Keratinocyte (primary cell): Measurements from ENCODE around the gene RASD2. TPM values are rescaled to one million over a fixed set of nuclear protein-coding genes. Genes with fewer than 3 reads are reported as not detected.

ENCODE experiments used
- DNase-seq: peaks from one replicate; pipeline ENCODE4 v3.0.0-alpha.2; 2011; ENCODE audit warnings: low read depth, missing footprints, low spot score
- FAIRE-seq: peaks from 2 replicates; lab custom pipeline; 2011; peaks lifted over from hg19 to GRCh38; lab: Jason Lieb, UNC
- H2AFZ ChIP-seq: 2 replicates; pipeline ENCODE4 v1.6.0; 2012; ENCODE audit warnings: low read length, control low read depth, inconsistent platforms; ENCODE audit not compliant: control insufficient read depth
- H3K27ac ChIP-seq: 2 replicates; pipeline ENCODE4 v1.5.1; 2011; ENCODE audit warnings: low read length; ENCODE audit not compliant: control insufficient read depth, insufficient read depth
- H3K27me3 ChIP-seq: 3 replicates; pipeline ENCODE4 v1.6.0; 2011; ENCODE audit warnings: low read length; ENCODE audit not compliant: control insufficient read depth, insufficient read depth; ENCODE audit errors: extremely low read depth
- H3K36me3 ChIP-seq, 2 experiments: 2 replicates in 1 of 2; 3 replicates in 1 of 2; pipeline ENCODE4 v1.5.1; 2011; ENCODE audit warnings: low read length in 2 of 2, mild to moderate bottlenecking in 1 of 2; ENCODE audit not compliant: control insufficient read depth in 2 of 2, insufficient read depth in 2 of 2; ENCODE audit errors: extremely low read depth in 1 of 2
- H3K4me1 ChIP-seq: 3 replicates; pipeline ENCODE4 v1.5.1; 2011; ENCODE audit warnings: low read length; ENCODE audit not compliant: control insufficient read depth, insufficient read depth; ENCODE audit errors: extremely low read depth
- H3K4me2 ChIP-seq: 3 replicates; pipeline ENCODE4 v1.6.0; 2011; ENCODE audit warnings: low read depth, low read length; ENCODE audit not compliant: control insufficient read depth, insufficient read depth; ENCODE audit errors: extremely low read depth
- H3K4me3 ChIP-seq, 3 experiments: fragments of 200-600 bp in 1 of 3; sonication (generic) in 1 of 3; 2 replicates in 2 of 3; 3 replicates in 1 of 3; pipeline ENCODE4 v1.5.1; 2011 to 2016; ENCODE audit warnings: low read length in 3 of 3, mild to moderate bottlenecking in 3 of 3, control low read depth in 2 of 3, inconsistent platforms in 1 of 3, low read depth in 1 of 3, mixed read lengths in 1 of 3, mixed run types in 1 of 3, moderate library complexity in 1 of 3; ENCODE audit not compliant: control insufficient read depth in 2 of 3, insufficient read depth in 2 of 3; ENCODE audit errors: extremely low read depth in 1 of 3
- H3K79me2 ChIP-seq: 2 replicates; pipeline ENCODE4 v1.6.0; 2012; ENCODE audit warnings: low read length; ENCODE audit not compliant: control insufficient read depth, insufficient read depth
- H3K9ac ChIP-seq: 3 replicates; pipeline ENCODE4 v1.6.0; 2011; ENCODE audit warnings: low read length; ENCODE audit not compliant: control insufficient read depth, insufficient read depth; ENCODE audit errors: extremely low read depth
- H3K9me1 ChIP-seq: 3 replicates; pipeline ENCODE4 v1.6.0; 2011; ENCODE audit warnings: low read length; ENCODE audit not compliant: control insufficient read depth, insufficient read depth; ENCODE audit errors: extremely low read depth
- H3K9me3 ChIP-seq: 2 replicates; pipeline ENCODE4 v1.5.1; 2012; ENCODE audit warnings: low read depth, low read length; ENCODE audit not compliant: control insufficient read depth
- H4K20me1 ChIP-seq: 3 replicates; pipeline ENCODE4 v1.6.0; 2011; ENCODE audit warnings: low read length; ENCODE audit not compliant: control insufficient read depth, insufficient read depth; ENCODE audit errors: extremely low read depth
- EZH2 ChIP-seq: IDR thresholded peaks from one replicate; pipeline ENCODE4 v1.6.1; 2012; ENCODE audit warnings: inconsistent platforms, mild to moderate bottlenecking, low read length, moderate library complexity
- dilution Hi-C: fragments of 300-500 bp; cut with MboI; formaldehyde crosslinking; loops from one replicate; pipeline ENCODE4 v1.7.0; 2020; ENCODE audit warnings: low sequenced_read_pairs; ENCODE audit not compliant: extremely low pct_ligation_motif_present
- polyA plus RNA-seq, 5 experiments: library from polyadenylated mRNA; depleted of rRNA in 3 of 5; stranded (reverse) in 3 of 5; stranded (forward) in 1 of 5; unstranded in 1 of 5; fragments of >200 nt; gene quantifications; 1 replicate in 1 of 5; 2 replicates in 3 of 5; 3 replicates in 1 of 5; pipeline versions ENCODE4 v1.2.1 to v1.2.3, GENCODE V29; 2011 to 2012; ENCODE audit warnings: missing spikeins in 2 of 5, low read depth in 1 of 5, low replicate concordance in 1 of 5
- TF ChIP-seq, protein P1 (sequence below), 3 experiments: IDR thresholded peaks in 1 of 3; conservative IDR thresholded peaks in 1 of 3; optimal IDR thresholded peaks in 1 of 3; 2 replicates in 2 of 3; 3 replicates in 1 of 3; pipeline versions ENCODE3 to v1.5.1; 2011; ENCODE audit warnings: low read length in 3 of 3, mild to moderate bottlenecking in 3 of 3, moderate library complexity in 2 of 3, control low read depth in 1 of 3, inconsistent platforms in 1 of 3; ENCODE audit not compliant: insufficient read depth in 2 of 3; ENCODE audit errors: extremely low read depth in 1 of 3

Gene RASD2
- polyA plus RNA-seq, 1 donor (not counting 4 experiments of a cell fraction or from before 2014, with no cell fraction given) = 0.03 TPM

DNA sequence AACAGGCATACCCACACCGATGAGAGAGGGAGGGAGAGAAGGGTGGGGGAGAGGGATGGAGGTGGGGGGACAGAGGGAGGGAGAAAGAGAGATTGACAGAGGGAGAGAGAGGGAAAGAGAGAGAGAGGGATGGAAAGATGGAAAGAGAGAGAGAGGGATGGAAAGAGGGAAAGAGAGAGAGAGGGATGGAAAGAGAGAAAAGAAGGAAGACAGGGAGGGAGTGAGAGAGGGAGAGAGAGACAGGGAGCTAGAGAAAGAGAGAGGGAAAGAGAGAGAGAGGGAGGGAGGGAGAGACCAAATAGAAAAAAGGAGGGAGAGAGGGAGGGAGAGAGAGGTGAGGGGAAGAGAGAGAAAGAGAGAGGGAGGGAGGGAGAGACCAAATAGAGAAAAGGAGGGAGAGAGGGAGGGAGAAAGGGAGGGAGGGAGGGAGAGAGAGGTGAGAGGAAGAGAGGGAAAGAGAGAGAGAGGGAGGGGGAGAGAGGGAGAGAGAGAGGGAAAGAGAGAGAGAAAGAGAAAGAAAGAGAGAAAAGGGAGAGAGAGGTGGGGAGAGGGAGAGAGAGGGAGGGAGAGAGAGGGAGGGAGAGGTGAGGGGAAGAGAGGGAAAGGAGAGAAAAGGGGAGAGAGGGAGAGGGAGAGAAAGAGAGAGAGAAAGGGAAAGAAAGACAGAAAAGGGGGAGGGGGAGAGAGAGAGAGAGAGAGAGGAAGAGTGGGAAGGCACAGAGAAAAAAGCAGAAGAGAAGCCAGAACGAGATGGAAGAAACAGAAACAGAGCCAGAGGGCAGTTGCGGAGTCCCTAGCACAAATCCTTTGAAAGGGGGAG, 52.6 kb downstream of the RASD2 start:
- Histone ChIP-seq H3K9me1 (no peaks in the 10 kb centered on the region), H3K79me2 (no peaks in the 10 kb centered on the region), H3K27ac (no peak overlapping the region), H3K9ac (no peak overlapping the region), H3K4me1 (peaks cover 12% of the 10 kb centered on the region), H3K4me2 (no peak overlapping the region), H3K9me3 (no peaks in the 10 kb centered on the region), H4K20me1 (no peaks in the 10 kb centered on the region), H2AFZ (no peak overlapping the region), H3K36me3 (no peaks in the 10 kb centered on the region), H3K27me3 (no peaks in the 10 kb centered on the region), H3K4me3 (no peak overlapping the region)
- DNase-seq (no peak), FAIRE-seq (no peak)
- TF ChIP-seq EZH2 = no peak
- TF ChIP-seq, protein P1, sequence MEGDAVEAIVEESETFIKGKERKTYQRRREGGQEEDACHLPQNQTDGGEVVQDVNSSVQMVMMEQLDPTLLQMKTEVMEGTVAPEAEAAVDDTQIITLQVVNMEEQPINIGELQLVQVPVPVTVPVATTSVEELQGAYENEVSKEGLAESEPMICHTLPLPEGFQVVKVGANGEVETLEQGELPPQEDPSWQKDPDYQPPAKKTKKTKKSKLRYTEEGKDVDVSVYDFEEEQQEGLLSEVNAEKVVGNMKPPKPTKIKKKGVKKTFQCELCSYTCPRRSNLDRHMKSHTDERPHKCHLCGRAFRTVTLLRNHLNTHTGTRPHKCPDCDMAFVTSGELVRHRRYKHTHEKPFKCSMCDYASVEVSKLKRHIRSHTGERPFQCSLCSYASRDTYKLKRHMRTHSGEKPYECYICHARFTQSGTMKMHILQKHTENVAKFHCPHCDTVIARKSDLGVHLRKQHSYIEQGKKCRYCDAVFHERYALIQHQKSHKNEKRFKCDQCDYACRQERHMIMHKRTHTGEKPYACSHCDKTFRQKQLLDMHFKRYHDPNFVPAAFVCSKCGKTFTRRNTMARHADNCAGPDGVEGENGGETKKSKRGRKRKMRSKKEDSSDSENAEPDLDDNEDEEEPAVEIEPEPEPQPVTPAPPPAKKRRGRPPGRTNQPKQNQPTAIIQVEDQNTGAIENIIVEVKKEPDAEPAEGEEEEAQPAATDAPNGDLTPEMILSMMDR (optimal IDR thresholded peaks at IDR 0.05 in 1 of 3, IDR thresholded peaks at IDR 0.05 in 1 of 3, conservative IDR thresholded peaks at IDR 0.05 in 1 of 3; ENCODE audit: extremely low read depth in 1 of 3, insufficient read depth in 2 of 3, low read length in 3 of 3) = no peak
- dilution Hi-C loops = no loop called here

DNA sequence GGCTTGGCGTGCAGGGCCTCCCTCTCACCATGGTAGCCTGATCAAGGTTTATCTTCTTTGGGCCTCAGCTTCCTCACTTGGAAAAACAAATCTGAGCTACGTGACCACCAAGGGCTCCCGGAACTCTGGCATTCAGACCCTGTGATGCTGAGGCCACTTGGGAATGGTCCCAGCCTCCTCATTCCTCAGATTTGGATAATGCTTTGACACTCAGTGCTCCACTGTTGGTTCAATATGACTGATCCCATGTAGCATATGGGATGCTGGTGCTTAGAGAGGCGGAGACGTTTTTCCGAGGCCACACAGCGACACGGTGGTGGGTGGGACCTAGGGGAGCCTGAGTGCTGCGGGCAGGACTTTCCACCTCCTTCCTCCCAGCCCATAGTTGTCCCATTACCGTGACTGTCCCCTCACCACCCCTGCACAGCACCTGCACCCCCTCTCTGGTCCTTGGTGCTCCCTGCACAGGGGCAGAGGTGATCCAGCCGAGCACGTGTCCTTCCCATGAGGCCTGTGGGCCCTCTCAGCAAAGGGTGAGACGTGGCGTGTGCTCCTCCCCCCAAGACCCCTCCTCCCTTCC, 53.4 kb downstream of the RASD2 start:
- no peaks in the 10 kb centered on the region for H3K36me3 ChIP-seq
- DNase-seq (no peak), FAIRE-seq (no peak)
- no peaks in the 10 kb centered on the region for H3K9me3 ChIP-seq
- no peaks in the 10 kb centered on the region for H3K79me2 ChIP-seq
- H4K20me1 ChIP-seq = no peaks in the 10 kb centered on the region
- H3K4me2 ChIP-seq = no peak overlapping the region
- H3K9ac ChIP-seq = no peak overlapping the region
- H3K27me3 ChIP-seq = no peaks in the 10 kb centered on the region
- TF ChIP-seq, protein P1 (optimal IDR thresholded peaks at IDR 0.05 in 1 of 3, IDR thresholded peaks at IDR 0.05 in 1 of 3, conservative IDR thresholded peaks at IDR 0.05 in 1 of 3; ENCODE audit: extremely low read depth in 1 of 3, insufficient read depth in 2 of 3, low read length in 3 of 3) = no peak
- TF ChIP-seq EZH2 = no peak
- peaks cover 7% of the 10 kb centered on the region for H3K4me1 ChIP-seq
- no peak overlapping the region for H3K4me3 ChIP-seq
- H3K9me1 ChIP-seq = no peaks in the 10 kb centered on the region
- dilution Hi-C loops = no loop called here
- H3K27ac ChIP-seq = no peak overlapping the region
- no peak overlapping the region for H2AFZ ChIP-seq
